Measurements from ENCODE around the gene CCP110.

DNA sequence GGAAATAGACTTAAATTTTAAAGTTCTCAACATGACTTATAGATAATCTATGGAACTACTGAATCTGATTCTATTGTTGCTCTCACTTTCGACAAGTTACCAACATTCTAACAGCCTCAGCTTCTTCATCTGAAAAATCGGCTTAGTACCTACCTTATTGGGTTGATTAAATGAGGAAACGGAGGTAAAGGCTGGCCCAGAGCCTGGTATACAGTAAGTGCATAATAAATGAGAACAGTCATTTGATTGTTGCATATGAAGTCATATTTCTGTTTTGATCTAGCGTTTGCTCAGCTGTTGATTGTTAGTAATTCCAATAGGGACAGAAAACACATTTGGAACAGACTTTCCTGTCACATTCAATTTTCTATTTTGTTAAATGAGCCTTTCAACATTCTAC lies 36.3 kb downstream of the CCP110 start:
- TF ChIP-seq, protein P1, sequence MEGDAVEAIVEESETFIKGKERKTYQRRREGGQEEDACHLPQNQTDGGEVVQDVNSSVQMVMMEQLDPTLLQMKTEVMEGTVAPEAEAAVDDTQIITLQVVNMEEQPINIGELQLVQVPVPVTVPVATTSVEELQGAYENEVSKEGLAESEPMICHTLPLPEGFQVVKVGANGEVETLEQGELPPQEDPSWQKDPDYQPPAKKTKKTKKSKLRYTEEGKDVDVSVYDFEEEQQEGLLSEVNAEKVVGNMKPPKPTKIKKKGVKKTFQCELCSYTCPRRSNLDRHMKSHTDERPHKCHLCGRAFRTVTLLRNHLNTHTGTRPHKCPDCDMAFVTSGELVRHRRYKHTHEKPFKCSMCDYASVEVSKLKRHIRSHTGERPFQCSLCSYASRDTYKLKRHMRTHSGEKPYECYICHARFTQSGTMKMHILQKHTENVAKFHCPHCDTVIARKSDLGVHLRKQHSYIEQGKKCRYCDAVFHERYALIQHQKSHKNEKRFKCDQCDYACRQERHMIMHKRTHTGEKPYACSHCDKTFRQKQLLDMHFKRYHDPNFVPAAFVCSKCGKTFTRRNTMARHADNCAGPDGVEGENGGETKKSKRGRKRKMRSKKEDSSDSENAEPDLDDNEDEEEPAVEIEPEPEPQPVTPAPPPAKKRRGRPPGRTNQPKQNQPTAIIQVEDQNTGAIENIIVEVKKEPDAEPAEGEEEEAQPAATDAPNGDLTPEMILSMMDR (IDR thresholded peaks at IDR 0.05; ENCODE audit: low read length): no peak
- no peak for TF ChIP-seq EZH2 (IDR thresholded peaks at IDR 0.05; ENCODE audit: borderline replicate concordance, low read length)
